Measurements from ENCODE around the gene SMAD7. TPM values are rescaled to one million over a fixed set of nuclear protein-coding genes. Genes with fewer than 3 reads are reported as not detected.
"Not testable (repeated sequence)": the region's sequence is repeated elsewhere in the genome, so short reads cannot be mapped to it uniquely, and the experiment has no call there.

The SMAD7 gene
- total RNA-seq, 1 donor from 2014 or later = 14.7 TPM

DNA sequence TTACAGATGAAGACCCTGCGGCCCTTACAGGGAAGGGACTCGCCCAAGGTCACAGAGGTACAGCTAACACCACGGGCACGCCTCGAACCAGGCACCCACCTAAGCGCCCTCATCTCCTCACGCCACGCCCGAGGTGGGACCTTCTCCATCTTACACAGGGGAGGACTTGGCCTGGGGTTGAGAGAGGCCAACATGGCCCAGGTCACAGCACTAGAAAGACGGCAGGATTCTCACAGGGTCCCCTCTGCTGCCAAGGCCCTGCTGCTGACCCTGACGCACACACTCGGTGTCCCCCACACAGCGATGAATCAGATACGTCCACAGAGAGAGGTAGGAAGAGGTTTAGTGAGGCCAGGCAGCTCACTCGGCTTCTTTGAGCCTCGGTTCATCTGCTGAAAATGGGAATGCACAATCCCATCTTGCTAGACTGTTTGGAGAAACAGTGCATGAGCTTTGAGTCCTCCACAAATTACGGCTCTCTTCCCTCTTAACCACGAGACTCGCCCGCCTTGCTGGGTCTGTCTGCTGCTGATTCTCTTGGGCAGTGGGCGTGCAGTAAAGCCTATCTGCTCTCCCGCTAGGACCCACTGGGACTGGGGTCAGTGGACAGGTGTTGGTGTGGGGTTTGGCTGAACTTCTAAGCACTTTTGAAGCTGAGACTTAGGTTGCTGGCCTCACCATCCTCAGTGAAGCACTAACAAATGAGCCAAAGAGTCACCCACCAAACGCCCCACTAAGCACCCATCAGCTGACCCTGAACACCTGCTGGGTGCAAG lies 79.2 kb downstream of the SMAD7 start:
- no peak for FAIRE-seq
- no peak for DNase-seq (ENCODE audit: low spot score in 2 of 2)

- not testable (repeated sequence) for DNase-seq (ENCODE audit: low spot score in 2 of 2); FAIRE-seq
These were observed 79.8 kb downstream of the SMAD7 start for GRCh38 chr18:48870926-48871325.

Data from frontal cortex (tissue), 4 donors.